Suppressor macrophage treated with lipopolysaccharide for 1 hour (primary cell): Measurements from ENCODE around the gene GNG5.
"Not testable (repeated sequence)": the region's sequence is repeated elsewhere in the genome, so short reads cannot be mapped to it uniquely, and the experiment has no call there.

ENCODE experiments used
- DNase-seq, 3 donors: peaks; one replicate each; pipeline ENCODE4 v3.0.0-alpha.2; 2020 to 2022

GNG5 gene

DNA sequence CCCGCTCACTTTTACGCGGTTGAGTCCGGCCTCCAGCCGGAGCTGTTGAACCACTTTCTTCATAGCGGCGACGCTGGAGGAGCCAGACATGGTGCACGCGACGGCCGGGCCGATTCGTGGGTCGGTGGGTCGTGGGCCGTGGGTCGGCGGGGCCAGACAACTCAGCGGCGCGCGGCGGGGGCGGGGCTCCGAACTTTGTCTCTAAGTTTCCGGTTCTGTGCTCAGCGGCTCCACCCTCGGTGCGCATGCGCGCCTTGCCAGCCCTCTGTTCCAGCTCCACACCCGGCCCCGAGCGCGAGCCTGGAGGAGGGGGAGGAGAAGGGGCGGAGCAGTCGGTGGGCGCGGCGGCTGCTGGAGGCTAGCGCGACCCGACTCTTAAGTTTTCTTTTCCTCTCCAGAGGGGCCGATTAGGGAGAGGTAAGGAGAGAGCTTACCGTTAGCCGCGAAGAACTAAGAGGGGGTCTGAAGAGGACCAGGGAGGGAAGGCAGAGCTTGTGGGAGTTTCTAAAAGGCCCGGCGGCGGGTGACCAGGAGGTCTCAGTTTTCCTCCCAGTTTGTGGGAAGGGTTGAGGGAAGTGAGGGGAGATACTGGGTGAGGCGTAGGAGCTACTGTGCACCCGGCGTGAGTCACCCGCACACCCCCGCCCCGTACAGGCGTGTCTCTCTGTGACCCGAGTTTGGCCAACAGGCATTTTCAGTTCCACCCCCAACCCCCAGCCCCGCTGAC, at the start of gene GNG5, which contains the start of gene SPATA1:
GNG5 (minus strand) TSS at position 580 of the 727 bp plus-strand sequence; CDS start at position 90, 490 bp downstream.
SPATA1 (plus strand) TSS at position 385 of the 727 bp plus-strand sequence. CDS start 9,974 bp downstream, outside the sequence.
- peak; percentile 99 to 100 (median 100) for DNase-seq

DNA sequence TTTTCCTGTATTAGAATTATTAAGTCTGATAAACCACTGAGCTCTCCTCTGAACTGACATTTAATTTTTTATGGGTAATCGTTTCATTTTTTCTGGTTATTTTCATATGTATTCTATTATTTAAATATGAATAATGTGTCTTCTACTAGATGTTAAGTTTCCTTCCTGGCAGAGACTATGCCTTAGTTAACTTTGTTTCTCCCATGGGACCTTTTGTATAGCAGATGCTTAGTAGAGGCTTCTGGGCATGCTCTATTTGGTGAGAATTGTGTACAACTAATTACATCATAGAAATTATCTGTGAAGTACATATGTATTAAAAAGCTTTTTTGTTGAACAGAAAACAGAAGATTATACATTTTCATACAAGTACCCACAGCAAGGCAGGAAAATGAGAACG, 44.4 kb upstream of the GNG5 start:
- DNase-seq, result no peak

DNA sequence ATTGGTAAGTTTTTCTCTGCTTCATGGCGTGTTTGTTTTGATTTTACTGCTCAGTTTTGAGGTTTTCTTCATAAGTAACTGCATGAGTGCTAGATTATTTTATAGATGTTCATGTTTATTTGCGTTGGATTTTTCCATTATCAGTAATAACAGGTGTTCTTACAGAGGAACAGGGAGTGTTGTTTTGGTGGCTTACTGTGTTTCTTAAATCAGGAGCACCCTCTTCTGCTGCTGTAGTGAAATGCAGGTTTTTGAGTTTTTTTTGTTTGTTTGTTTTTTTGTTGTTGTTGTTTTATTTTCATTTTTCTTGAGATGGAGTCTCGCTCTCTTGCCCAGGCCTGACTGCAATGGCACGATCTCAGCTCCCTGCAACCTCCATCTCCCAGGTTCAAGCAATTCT, 35.3 kb upstream of the GNG5 start:
- DNase-seq, result peak; percentile 12 to 27 (median 18)

DNA sequence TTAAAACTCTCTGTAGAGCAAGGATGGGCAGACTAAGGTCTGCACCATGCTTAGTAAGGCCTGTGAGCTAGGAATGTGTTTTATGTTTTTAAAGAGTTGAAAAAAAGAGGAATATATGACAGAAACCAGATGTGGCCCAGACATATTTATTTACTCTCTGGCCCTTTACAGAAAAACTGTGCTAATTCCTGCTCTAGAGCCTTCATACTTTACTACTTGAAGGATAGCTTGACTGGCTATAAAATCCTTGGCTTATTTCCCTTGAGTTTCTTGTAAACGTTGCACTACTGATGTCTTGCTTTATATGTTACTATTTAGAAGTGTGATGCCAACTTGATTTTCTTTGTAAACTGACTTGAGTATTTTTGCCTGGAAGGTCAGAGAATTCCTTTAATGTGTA, 34.4 kb upstream of the GNG5 start:
- no peak for DNase-seq

DNA sequence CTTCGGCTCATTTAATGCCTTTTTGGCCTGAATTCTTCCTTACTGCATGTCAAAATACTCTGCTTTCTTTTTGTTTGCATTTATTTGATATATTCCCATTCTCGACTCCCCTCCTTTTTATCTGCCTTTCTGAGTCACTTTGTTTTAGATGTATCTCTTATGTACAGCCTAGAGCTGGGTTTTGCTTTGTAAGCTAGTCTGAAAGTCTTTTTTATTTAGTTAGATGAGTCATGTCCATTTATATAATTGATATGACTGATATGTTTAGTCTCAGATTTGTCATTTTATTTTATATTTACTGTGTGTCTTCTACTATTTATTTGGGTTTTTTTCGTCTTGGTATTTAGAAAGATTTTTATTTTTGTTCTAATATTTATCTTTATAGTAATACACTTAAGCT, 33.6 kb upstream of the GNG5 start:
- no peak for DNase-seq

DNA sequence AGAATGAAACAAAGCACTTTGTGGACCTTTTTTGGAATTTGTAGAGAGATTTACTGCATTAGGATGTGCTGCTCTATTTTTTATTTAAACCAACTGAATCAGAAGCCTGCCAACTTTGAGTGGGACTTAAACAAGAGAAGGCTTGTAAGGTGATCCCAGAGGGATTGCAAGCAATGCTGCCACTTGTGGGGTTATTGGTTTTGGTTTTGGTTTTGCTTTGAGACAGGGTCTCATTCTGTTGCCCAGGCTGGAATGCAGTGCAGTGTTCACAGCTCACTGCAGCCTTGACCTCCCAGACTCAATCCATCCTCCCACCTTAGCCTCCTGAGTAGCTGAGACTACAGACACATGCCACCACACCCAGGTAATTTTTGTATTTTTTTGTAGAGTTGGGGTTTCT, 32.2 kb upstream of the GNG5 start:
- DNase-seq, result no peak

DNA sequence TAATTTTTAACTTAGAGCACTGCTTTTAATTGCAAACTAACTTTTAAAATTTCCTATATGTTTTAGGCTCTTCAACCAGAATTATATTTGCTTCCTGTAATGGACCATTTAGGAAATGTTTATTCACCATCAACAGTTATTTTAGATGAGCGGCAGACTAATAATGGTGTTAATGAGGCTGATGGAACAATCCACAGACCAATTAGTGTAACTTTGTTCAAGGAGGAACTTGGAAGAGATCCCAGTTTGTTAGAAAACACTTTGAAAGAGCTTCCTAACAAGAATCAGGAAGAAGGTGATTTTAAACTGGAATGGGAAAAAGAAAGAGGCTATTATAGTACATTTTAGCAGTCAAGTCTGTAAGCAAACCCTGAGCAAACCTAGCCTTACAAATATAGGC, 19.4 kb upstream of the GNG5 start:
- DNase-seq, result no peak

DNA sequence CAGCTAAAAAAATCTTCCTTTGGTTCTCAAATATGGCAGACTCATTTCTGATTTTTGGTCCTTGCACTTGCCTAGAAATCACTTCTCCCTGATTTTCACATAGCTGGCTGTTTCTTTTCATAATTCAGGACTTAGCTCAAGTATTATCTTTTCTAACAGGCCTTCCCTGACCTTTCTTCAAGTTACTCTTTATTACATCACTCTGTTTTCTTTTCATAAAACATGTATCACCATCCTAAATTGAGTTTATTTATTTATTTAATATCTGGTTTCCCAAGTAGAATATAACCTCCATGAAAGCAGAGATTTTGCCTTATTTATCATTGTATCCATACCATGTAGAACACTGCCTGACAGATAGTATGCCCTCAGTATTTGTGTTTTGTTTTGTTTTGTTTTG, 18.2 kb upstream of the GNG5 start:
- DNase-seq, result no peak

DNA sequence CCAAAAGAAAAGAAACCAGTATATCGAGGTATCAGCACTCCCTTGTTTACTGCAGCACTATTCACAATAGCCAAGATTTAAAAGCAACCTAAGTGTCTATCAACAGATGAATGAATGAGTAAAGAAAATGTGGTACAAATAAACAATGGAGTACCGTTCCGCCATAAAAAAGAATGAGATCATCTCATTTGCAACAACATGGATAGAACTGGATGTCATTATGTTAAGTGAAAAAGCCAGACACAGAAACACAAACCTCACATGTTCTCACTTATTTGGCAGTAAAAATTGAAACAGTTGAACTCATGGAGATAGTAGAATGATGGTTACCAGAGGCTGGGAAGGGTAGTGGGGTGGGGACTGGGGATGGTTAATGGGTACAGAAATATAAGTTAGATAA, 4.3 kb upstream of the GNG5 start:
- DNase-seq, result no peak

DNA sequence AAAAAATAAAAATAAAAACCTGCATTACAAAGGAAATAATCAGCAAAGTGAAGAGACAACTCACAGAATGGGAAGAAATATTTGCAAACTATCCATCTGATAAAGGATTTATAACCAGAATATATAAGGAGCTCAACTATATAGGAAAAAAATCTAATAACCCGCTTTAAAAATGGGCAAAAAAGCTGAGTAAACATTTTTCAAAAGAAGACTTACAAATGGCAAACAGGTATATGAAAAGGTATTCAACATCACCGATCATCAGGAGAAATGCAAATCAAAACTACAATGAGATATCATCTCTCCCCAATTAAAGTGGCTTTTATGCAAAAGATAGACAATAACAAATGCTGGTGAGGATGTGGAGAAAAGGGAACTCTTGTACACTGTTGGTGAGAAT, 3.8 kb upstream of the GNG5 start:
- no peak for DNase-seq

DNA sequence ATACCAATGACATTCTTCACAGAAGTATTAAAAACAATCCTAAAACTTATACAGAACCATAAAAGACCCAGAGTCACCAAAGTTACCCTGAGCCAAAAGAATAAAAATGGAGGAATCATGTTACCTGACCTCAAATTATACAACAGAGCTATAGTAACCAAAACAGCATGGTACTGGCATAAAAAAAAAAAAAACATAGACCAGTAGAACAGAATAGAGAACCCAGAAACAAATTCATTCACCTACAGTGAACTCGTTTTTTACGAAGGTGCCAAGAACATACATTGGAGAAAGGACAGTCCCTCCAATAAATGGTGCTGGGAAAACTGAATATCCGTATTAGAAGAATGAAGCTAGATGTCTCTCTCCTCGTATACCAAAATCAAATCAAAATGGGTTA, 2.6 kb upstream of the GNG5 start:
- no peak for DNase-seq

DNA sequence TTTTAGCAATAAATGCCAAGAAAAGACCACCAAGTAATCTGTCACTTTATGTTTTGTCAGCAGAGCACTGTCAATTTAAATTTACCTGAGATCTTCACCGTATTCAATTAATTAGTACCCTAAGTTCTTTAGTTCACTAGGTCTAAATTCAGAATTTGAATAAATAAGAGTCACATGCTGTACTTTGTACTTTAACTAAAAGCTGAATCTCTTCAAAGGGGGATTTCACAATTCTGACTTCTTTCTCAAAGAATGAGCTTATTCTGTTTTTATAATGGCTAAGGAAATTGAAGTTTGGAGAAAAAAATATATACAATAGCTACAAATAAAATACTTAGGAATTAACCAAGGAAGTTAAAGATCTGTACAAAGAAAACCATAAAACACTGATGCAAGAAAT, 2.1 kb upstream of the GNG5 start:
- DNase-seq, result no peak

DNA sequence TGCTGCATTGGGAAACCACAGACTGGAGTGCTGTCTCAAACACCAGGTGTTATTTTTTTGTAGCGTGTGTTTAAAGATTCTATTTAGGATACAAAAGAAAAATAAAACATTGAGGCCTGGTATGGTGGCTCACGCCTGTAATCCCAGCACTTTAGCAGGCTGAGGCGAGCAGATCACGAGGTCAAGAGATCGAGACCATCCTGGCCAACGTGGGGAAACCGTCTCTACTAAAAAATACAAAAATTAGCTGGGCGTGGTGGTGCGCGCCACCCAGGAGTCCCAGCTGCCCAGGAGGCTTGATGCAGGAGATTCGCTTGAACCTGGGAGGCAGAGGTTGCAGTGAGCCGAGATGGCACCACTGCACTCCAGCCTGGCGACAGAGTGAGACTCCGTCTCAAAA, 1.5 kb upstream of the GNG5 start:
- not testable (repeated sequence) for DNase-seq

DNA sequence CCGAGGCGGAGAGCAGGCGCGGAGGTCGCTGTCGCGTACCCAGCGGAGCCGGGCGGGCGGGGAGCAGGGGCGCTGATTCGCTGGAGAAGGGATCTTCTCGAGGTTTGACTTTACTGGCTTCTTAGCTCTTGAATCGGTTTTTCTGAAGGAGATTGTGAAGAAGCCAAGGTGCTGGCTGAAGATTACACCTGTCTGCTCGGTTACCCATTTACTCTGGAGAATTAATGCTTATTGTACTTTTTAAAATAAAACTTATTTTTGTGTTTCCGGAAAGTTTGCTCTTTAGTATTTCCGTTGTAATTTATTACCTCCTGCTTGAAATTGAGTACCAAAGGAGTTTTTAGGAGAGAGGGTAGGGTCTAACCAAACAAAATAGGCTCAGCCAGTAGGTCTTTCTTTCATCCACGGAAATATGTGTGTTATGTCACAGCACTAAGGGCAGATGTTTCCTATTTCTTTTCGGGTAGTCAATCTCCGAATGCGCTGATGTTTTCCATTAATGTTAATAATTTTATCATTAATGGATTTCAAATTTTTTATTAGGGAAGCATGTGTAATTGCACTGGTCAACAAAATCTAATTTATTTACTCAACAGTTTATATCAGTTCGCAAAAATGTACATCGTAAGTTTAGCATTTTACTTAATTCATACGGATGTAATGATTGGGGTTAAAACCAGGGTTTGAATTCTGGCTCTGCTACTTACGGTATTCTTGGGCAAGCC, 510 bp upstream of the GNG5 start:
- peak in 2 of 3 donors; percentile 12 to 31 for DNase-seq

DNA sequence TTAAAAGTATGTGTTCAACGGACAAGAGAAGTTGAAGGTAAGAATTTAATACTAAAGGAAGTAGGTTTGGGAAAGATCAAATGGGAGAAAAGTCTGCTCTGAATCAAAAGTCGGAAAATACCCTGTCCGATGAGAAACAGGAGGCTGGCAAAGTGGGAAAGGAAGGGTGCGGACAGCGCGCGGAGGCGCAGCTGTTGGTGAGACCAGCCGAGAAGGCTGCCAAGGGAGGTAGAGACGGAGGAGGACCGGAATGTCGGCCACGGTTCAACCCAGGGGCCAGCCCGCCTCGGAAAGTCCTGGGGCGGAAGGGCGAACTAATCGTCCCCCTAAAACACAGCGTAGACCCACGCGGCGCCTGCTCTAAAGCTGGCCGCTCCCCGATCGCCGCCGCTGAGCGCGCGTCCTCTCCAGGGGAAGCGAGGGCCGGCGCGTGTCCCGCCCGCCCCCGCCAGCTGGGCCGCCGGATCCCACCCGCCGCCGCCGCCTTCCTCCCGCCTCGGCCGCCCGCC, 834 bp downstream of the GNG5 start:
- DNase-seq, result peak; percentile 85 to 94 (median 91)

DNA sequence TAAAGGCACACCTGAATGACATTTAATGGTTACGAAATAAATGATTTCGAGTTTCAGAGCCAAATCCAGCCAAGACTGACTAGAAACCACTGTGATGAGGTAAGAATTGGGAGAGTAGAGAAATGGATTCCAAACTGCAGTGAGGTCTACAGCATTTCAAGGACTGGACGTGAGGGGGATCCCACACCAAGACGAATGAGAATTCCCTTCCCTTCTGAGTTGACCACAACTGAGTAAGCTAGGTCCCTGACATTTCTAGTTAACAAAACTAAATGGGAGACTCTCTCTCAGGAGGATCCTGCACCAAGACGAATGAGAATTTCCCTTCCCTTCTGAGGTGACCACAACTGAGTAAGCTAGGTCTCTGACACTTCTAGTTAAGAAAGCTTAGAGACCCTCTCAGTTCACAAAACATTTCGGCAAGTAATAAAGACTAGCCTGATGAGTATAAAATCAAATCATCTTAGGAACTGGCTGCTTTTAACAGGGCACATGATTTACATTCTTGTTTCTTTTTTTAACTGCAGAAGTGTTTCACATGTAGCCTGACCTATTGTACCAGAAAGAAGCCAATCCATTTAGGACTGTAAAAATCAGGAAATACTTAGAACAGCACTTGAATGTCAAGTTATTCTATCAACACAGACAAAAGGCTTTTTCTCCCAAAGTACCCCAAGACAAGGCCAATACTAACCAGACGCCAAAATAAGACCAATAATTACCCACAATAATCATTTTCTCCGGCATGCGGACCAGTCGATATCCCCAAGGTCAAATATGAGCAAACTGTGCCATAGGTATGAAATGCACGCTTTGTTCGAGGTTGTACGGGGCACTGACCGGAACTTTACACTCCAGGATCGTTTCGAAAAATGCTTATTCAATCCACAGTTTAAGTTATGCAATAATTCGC, 1.5 kb downstream of the GNG5 start:
- DNase-seq, result peak; percentile 68 to 88 (median 77)

DNA sequence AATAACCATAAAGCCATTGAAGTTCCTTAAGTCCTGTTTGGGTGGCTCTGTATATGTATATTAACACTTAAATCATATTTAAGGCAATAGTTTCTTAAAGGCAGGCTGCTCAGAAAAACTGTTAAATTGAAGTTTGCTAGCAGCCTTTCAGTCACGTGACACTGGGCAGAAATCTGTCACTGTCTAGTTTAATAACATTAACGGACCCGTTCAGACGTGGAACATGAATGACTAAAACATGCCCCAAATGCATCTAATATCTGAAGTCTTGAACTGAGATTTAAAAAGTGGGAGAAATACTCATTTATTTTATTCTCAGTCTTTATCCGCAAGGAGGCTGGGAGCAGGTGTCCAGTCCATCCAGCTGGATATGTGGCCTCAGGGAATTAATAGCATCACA, 3.5 kb downstream of the GNG5 start:
- no peak for DNase-seq

DNA sequence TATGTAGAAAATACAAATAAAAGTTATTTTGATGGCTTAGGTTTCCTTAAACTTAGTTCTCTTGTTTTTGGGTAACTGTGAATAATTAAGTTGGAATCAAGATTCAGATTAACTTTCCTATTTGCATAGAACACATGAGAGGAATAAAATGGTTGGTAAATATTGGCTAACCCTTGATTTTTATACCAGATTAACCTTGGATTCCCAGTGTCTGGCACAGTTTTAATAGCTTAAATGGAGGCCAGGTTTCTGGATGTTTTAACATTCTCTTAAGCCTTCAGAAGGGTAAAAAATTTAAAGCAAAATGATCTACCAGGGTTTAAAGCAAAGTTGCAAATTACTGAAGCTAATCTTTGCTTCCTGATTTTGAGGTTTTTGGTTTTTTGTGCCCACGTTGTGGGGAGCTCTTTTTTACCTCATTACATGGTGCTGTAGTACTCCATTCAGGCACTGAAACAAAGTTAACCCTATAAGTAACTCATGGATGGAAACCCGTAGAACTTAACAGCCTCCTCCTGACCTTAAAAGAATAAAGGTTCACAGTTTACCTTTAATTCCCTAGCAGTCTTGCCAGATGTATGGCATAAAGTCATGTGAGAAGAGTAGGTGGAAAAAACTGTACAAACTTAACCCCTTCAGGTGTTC, 8.6 kb downstream of the GNG5 start:
- no peak for DNase-seq

DNA sequence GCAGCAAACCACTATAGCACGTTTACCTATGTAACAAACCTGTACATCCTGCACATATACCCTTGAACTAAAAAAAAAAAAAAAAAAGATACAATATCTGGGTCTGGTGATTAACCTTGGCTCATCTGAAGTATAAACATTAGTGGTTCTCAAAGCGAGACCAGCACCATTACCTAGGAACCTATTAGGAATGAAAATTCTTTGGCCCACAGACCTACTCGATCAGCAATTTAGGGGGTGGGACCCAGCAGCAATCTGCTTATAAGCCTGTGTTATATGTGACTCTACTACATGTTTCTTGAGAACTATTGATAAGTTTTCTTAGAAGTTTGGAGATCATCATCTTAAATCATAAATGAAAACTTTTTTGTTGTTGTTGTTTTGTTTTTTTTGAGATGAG, 9.9 kb downstream of the GNG5 start:
- no peak for DNase-seq

DNA sequence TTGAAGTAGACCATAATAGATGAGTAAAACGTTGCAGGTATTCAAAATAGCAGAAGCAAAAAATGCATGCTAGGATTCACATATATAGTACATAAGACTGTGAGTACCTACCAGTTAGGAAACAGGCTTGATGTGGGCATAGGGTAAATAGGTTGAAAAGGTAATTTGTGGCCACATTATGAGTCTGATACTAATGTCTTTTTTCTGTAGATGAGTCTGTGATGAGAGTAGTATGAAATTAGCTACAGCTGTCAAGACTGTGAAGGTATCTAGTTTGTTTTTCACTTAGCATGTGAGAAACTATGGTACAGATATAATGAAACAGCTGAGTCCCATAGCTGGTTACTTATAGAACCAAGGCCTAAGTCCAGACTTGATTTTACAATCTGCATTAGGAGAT, 12.6 kb downstream of the GNG5 start:
- no peak for DNase-seq

DNA sequence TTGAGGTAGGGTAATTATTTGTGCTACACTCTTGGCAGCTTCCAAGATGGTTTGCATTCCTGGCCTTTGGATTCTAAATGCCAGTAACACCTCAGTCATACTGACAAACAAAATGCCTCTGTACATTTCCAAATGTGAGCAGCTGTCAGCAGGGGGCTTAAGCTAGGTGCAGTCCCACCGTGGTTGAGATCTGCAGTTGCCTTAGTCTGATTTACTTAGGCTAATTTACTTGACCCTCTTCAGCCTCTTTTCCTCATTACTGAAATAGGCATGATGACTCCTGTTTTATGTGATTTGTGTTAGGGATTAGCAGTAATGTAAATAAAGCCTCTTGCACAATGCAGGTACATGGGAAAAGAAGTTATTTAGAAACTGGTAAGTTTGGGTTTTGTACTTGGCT, 13.7 kb downstream of the GNG5 start:
- DNase-seq, result no peak

DNA sequence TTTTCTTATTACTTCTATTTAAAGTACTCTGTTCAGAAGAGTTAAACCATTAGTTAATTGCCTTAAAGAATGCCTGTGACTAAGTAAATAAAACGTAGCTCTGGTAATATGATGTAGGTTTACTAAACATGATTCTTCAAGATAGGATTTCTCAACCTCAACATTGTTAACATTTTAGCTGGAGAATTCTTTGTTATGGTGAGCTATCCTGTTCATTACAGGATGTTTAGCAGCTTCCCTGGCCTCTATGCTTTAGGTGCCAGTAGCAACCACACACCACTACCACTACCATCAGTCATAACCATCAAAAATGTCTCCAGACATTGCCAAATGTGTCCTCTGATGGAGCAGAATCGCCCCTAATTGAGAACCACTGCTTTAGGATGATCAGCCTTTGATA, 16.6 kb downstream of the GNG5 start:
- DNase-seq, result no peak

DNA sequence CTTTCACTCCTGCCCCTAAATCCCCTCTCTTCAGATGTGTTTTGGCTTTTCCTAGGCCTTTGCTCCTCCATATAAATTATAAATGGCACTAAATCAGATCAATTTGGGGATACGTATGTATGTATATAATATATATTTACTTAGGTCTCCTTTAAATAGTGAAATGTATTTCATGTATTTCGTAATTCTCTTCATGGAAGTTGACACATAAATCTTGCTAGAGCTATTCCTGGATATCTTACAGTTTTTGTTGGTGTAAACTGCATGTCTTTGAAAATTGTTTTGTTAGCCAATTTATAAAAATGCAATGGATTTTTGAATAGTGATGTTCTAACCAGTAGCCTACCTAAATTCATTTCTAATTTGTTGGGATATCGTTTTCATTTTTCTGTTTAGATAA, 18.3 kb downstream of the GNG5 start:
- DNase-seq, result no peak
